HepG2 (cell line): ENCODE data around the gene SHISA6. TPM values are rescaled to one million over a fixed set of nuclear protein-coding genes. Genes with fewer than 3 reads are reported as not detected.

Experiments used
- ATAC-seq: fragments of 200-7000 bp; cut with Tn5 transposase; 3 replicates; pipeline ENCODE4 v1.9.1; 2020; ENCODE audit warnings: mild to moderate bottlenecking, moderate library complexity
- BruUV-seq: library from RNA; stranded (reverse); fragments of 400-500 nt; replicated peaks from 2 replicates; lab custom pipeline; 2021; lab: Mats Ljungman, UMichigan
- CTCF ChIA-PET: fragments of 300-600 bp; formaldehyde crosslinking; extraction: SDS; loops from one replicate; lab custom pipeline; 2021; ENCODE audit warnings: low total read pairs, inconsistent platforms, low intra/inter-chr PET ratio; lab: Yijun Ruan, JAX
- POLR2A ChIA-PET: fragments of 350-600 bp; sonication (Branson Sonifier 250); formaldehyde crosslinking; loops from one replicate; lab custom pipeline; 2020; ENCODE audit warnings: antibody characterized with exemption, inconsistent platforms; lab: Yijun Ruan, JAX
- DNase-seq: peaks from one replicate; pipeline ENCODE4 v3.0.0-alpha.2; 2015; ENCODE audit warnings: low spot score
- FAIRE-seq: peaks from 3 replicates; lab custom pipeline; 2011; peaks lifted over from hg19 to GRCh38; lab: Jason Lieb, UNC
- H2AFZ ChIP-seq: one replicate; pipeline ENCODE4 v1.6.1; 2011; ENCODE audit warnings: low read length, inconsistent platforms
- H3K27ac ChIP-seq: fragments of 300-600 bp; 3 replicates; pipeline ENCODE4 v1.8.0; 2011; ENCODE audit warnings: mixed run types, mild to moderate bottlenecking, mixed read lengths, low read length, inconsistent platforms; ENCODE audit not compliant: insufficient read depth; ENCODE audit errors: extremely low read length
- H3K27me3 ChIP-seq, 2 experiments: fragments of 200-600 bp in 1 of 2; 2 replicates in 1 of 2; 3 replicates in 1 of 2; pipeline versions ENCODE4 v1.6.0 to v1.8.0; 2011; ENCODE audit warnings: low read length in 2 of 2, mild to moderate bottlenecking in 2 of 2, moderate library complexity in 2 of 2, inconsistent platforms in 1 of 2; ENCODE audit not compliant: insufficient read depth in 2 of 2, control insufficient read depth in 1 of 2
- H3K36me3 ChIP-seq, 2 experiments: fragments of 200-600 bp in 1 of 2; replicated peaks in 1 of 2; 2 replicates in 1 of 2; 3 replicates in 1 of 2; pipeline versions ENCODE4 v1.5.1 to v1.8.0; 2011; ENCODE audit warnings: low read length in 2 of 2, inconsistent platforms in 1 of 2; ENCODE audit not compliant: insufficient read depth in 2 of 2, control insufficient read depth in 1 of 2
- H3K4me1 ChIP-seq: 2 replicates; pipeline ENCODE4 v1.5.1; 2012; ENCODE audit warnings: low read length, inconsistent platforms; ENCODE audit not compliant: insufficient read depth
- H3K4me2 ChIP-seq: 2 replicates; pipeline ENCODE4 v1.6.0; 2011; ENCODE audit warnings: low read depth, low read length, inconsistent platforms
- H3K4me3 ChIP-seq, 3 experiments: fragments of 200-600 bp in 1 of 3; sonication (generic), shearing (Covaris generic) in 1 of 3; replicated peaks in 1 of 3; 2 replicates each; pipeline ENCODE4 v1.5.1; 2011 to 2016; ENCODE audit warnings: low read length in 3 of 3, inconsistent platforms in 2 of 3, low read depth in 2 of 3, mild to moderate bottlenecking in 2 of 3, control low read depth in 1 of 3, mixed read lengths in 1 of 3; ENCODE audit not compliant: insufficient read depth in 1 of 3
- H3K79me2 ChIP-seq: one replicate; pipeline ENCODE4 v1.6.1; 2011; ENCODE audit warnings: low read length, inconsistent platforms; ENCODE audit not compliant: insufficient read depth
- H3K9ac ChIP-seq: 2 replicates; pipeline ENCODE4 v1.6.0; 2011; ENCODE audit warnings: mild to moderate bottlenecking, low read depth, low read length, inconsistent platforms; ENCODE audit not compliant: insufficient read depth
- H3K9me3 ChIP-seq: 2 replicates; pipeline ENCODE4 v1.5.1; 2012; ENCODE audit warnings: mild to moderate bottlenecking, low read length
- H4K20me1 ChIP-seq: 2 replicates; pipeline ENCODE4 v1.6.0; 2011; ENCODE audit warnings: inconsistent platforms, mild to moderate bottlenecking, low read length, moderate library complexity; ENCODE audit not compliant: insufficient read depth
- ELK4 ChIP-seq: sonication (generic); formaldehyde crosslinking; IDR thresholded peaks from 2 replicates; pipeline ENCODE4 v1.9.0; 2021; ENCODE audit warnings: missing genetic modification reagents, borderline replicate concordance
- ETV5 ChIP-seq: IDR thresholded peaks from 2 replicates; pipeline ENCODE4 v1.6.1; 2018; ENCODE audit warnings: missing biosample characterization, missing genetic modification reagents, inconsistent platforms, borderline replicate concordance
- ISL2 ChIP-seq: sonication (generic); formaldehyde crosslinking; IDR thresholded peaks from 2 replicates; pipeline ENCODE4 v1.5.0; 2020; ENCODE audit warnings: missing genetic modification reagents
- NFATC3 ChIP-seq: sonication (generic); formaldehyde crosslinking; IDR thresholded peaks from 2 replicates; pipeline ENCODE4 v1.5.1; 2020; ENCODE audit warnings: mild to moderate bottlenecking, missing genetic modification reagents
- PRMT3 ChIP-seq: sonication (generic); formaldehyde crosslinking; IDR thresholded peaks from 2 replicates; pipeline ENCODE4 v1.8.1; 2022; ENCODE audit warnings: low read depth, mild to moderate bottlenecking, moderate library complexity, missing genetic modification reagents, borderline replicate concordance
- RAD51 ChIP-seq: fragments of 450-650 bp; IDR thresholded peaks from 2 replicates; pipeline ENCODE4 v1.6.1; 2016; ENCODE audit warnings: borderline replicate concordance
- SMARCE1 ChIP-seq: fragments of 450-650 bp; IDR thresholded peaks from 2 replicates; pipeline ENCODE4 v1.6.1; 2017; ENCODE audit warnings: borderline replicate concordance
- ZNF773 ChIP-seq: sonication (generic); formaldehyde crosslinking; IDR thresholded peaks from 2 replicates; pipeline ENCODE4 v1.4.0; 2020; ENCODE audit warnings: missing genetic modification reagents, borderline replicate concordance
- WGBS: methylation state at CpG from one replicate; pipeline ENCODE4 v1.1.6; 2017; ENCODE audit warnings: low lambda C conversion rate; 5-methylcytosine and 5-hydroxymethylcytosine counted together
- in situ Hi-C: cut with HindIII; loops from 2 replicates; pipeline ENCODE4 v1.10.0; 2017; ENCODE audit warnings: low pct_unique_long_range_greater_than_20kb; ENCODE audit not compliant: extremely low pct_ligation_motif_present
- intact Hi-C: fragments of 100-400 bp; cut with micrococcal nuclease; formaldehyde crosslinking; loops from one replicate; pipeline ENCODE4 v1.10.0; 2022; ENCODE audit not compliant: unreplicated experiment
- polyA plus RNA-seq, 8 experiments: library from polyadenylated mRNA; depleted of rRNA in 3 of 8; stranded (reverse) in 7 of 8; unstranded in 1 of 8; fragments of >200 nt; fragmentation: Illumina TruSeq in 4 of 8; extraction: Trizol in 4 of 8; gene quantifications; 2 replicates each; pipeline versions ENCODE4 v1.2.1 to v1.2.3, GENCODE V29; 2011 to 2016; ENCODE audit warnings: low read depth in 4 of 8, missing spikeins in 1 of 8, mixed read lengths in 1 of 8; ENCODE audit not compliant: insufficient read depth in 1 of 8
- total RNA-seq, 5 experiments: library from RNA; depleted of rRNA; stranded (reverse); fragments of >200 nt; fragmentation: Illumina TruSeq; extraction: Trizol; gene quantifications; 2 replicates each; pipeline ENCODE4 v1.2.3, GENCODE V29; 2016; ENCODE audit warnings: low read depth in 1 of 5
- TF ChIP-seq, protein P1 (sequence below): sonication (generic); formaldehyde crosslinking; IDR thresholded peaks from 2 replicates; pipeline ENCODE4 v1.4.0; 2020; ENCODE audit warnings: missing genetic modification reagents
- TF ChIP-seq, protein P2 (sequence below): sonication (generic); formaldehyde crosslinking; IDR thresholded peaks from 2 replicates; pipeline ENCODE4 v1.5.0; 2020; ENCODE audit warnings: mild to moderate bottlenecking, missing genetic modification reagents

The SHISA6 gene
- total and polyA plus RNA-seq, 2 of the 13 experiments (the other 11 are each of a cell fraction or from before 2014, with no cell fraction given), result not detected

- H3K27me3 ChIP-seq, result peaks cover 0 to 15% of the 10 kb centered on the region in 2 experiments; a peak in 3 of 5 replicates
- TF ChIP-seq, protein P1, sequence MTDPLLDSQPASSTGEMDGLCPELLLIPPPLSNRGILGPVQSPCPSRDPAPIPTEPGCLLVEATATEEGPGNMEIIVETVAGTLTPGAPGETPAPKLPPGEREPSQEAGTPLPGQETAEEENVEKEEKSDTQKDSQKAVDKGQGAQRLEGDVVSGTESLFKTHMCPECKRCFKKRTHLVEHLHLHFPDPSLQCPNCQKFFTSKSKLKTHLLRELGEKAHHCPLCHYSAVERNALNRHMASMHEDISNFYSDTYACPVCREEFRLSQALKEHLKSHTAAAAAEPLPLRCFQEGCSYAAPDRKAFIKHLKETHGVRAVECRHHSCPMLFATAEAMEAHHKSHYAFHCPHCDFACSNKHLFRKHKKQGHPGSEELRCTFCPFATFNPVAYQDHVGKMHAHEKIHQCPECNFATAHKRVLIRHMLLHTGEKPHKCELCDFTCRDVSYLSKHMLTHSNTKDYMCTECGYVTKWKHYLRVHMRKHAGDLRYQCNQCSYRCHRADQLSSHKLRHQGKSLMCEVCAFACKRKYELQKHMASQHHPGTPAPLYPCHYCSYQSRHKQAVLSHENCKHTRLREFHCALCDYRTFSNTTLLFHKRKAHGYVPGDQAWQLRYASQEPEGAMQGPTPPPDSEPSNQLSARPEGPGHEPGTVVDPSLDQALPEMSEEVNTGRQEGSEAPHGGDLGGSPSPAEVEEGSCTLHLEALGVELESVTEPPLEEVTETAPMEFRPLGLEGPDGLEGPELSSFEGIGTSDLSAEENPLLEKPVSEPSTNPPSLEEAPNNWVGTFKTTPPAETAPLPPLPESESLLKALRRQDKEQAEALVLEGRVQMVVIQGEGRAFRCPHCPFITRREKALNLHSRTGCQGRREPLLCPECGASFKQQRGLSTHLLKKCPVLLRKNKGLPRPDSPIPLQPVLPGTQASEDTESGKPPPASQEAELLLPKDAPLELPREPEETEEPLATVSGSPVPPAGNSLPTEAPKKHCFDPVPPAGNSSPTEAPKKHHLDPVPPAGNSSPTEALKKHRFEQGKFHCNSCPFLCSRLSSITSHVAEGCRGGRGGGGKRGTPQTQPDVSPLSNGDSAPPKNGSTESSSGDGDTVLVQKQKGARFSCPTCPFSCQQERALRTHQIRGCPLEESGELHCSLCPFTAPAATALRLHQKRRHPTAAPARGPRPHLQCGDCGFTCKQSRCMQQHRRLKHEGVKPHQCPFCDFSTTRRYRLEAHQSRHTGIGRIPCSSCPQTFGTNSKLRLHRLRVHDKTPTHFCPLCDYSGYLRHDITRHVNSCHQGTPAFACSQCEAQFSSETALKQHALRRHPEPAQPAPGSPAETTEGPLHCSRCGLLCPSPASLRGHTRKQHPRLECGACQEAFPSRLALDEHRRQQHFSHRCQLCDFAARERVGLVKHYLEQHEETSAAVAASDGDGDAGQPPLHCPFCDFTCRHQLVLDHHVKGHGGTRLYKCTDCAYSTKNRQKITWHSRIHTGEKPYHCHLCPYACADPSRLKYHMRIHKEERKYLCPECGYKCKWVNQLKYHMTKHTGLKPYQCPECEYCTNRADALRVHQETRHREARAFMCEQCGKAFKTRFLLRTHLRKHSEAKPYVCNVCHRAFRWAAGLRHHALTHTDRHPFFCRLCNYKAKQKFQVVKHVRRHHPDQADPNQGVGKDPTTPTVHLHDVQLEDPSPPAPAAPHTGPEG (CRISPR knock-in tag), result no peak
- TF ChIP-seq SMARCE1 (no peak), ZNF773 (no peak), NFATC3 (no peak), ISL2 (CRISPR knock-in tag) (no peak), ELK4 (CRISPR knock-in tag) (no peak), ETV5 (CRISPR knock-in tag) (no peak), RAD51 (no peak), PRMT3 (CRISPR knock-in tag) (no peak)
- TF ChIP-seq, protein P2, sequence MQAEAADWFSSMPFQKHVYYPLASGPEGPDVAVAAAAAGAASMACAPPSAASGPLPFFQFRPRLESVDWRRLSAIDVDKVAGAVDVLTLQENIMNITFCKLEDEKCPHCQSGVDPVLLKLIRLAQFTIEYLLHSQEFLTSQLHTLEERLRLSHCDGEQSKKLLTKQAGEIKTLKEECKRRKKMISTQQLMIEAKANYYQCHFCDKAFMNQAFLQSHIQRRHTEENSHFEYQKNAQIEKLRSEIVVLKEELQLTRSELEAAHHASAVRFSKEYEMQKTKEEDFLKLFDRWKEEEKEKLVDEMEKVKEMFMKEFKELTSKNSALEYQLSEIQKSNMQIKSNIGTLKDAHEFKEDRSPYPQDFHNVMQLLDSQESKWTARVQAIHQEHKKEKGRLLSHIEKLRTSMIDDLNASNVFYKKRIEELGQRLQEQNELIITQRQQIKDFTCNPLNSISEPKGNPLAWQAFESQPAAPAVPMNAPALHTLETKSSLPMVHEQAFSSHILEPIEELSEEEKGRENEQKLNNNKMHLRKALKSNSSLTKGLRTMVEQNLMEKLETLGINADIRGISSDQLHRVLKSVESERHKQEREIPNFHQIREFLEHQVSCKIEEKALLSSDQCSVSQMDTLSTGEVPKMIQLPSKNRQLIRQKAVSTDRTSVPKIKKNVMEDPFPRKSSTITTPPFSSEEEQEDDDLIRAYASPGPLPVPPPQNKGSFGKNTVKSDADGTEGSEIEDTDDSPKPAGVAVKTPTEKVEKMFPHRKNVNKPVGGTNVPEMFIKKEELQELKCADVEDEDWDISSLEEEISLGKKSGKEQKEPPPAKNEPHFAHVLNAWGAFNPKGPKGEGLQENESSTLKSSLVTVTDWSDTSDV (CRISPR knock-in tag), result no peak
- ATAC-seq, result no peak
- CTCF ChIA-PET, result no interaction called here
- intact Hi-C loops, result no loop called here
- no peaks in the 10 kb centered on the region for H4K20me1 ChIP-seq
- no peak overlapping the region for H3K4me3 ChIP-seq
- H3K9me3 ChIP-seq, result no peaks in the 10 kb centered on the region
- H3K79me2 ChIP-seq, result no peaks in the 10 kb centered on the region
- BruUV-seq, result no TSS peak
- no peak for DNase-seq
- no peak overlapping the region for H3K9ac ChIP-seq
- no peak overlapping the region for H3K27ac ChIP-seq
- WGBS, result 22% methylated on average over 5 of the region's 5 CpGs
- H2AFZ ChIP-seq, result no peak overlapping the region
- H3K4me2 ChIP-seq, result no peak overlapping the region
- FAIRE-seq, result no peak
- in situ Hi-C loops, result no loop called here
- H3K36me3 ChIP-seq, result no peaks in the 10 kb centered on the region
- H3K4me1 ChIP-seq, result no peaks in the 10 kb centered on the region
- POLR2A ChIA-PET, result no interaction called here
Observed at GRCh38 chr17:11601661-11602060, 360.6 kb downstream of the SHISA6 start.
